ENCODE data around the gene IGFBP2.

Gene IGFBP2

DNA sequence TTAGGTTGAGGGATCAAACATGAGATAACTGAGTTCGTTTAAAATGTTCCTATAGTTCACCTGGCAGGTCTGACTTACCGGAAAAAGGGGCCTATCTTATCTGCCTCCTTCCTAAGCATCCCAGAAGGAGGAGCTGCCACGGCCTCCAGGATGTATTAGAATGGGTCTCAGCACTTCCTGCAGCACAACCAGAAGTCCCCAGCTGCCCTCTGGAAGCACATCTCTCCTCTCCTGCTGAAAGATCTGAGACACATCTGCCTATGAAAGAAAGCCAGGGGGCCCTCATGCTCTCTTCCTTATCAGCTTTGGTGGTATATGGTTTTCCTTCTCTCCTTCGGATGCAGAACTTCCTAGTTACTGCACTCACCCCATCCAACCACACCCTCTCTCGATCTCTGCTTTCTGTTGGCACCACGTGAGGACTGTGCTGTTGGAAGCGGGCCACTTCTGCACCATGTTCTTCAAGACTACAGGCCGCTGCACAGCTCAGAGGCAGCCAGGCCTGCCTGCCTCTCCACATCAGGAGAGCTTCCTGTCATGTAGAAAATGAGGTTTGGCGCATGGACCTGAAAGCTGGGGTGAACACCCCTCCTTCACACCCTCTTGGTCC, 55.6 kb downstream of the IGFBP2 start:
- no peak for DNase-seq

DNA sequence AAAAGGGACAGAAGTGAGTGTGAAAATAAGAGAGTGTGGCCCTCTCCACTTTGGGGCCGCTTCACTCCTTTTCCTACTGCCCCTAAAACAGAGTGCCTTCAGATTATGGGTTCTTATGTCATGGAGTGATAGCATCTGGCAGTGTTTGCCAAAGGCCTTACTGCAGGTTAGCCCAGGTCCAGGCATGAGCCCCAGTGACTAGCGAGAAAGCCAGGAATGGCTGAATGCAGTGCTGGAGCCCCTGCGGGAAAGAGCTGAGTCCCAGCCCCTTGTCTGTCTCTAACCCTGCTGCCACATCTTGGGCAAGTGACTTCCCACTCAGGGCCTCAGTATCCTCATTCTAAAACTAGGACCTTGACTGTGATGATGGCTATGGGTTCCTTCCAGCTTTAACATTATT, 56.2 kb downstream of the IGFBP2 start:
- no peak for DNase-seq

DNA sequence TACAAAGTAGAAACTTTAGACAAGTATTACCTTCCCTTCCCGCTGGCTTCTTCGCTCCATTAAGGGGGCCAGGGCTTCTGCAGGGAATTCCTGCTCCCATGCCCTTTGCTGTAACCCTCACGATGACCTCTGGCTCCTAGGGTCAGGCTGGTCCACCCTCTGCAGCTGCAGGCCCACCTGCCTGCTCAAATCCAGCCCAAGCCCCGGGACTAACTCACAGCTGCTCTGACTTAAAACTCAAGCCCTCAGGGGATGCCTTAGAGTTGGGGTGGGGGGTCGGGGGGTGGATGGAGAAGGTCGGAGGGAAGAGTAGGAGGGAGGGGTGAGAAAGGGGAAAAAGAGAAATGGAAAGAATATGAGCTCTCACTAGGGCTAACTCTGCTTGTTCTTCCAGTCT, 57.2 kb downstream of the IGFBP2 start:
- DNase-seq: no peak

DNA sequence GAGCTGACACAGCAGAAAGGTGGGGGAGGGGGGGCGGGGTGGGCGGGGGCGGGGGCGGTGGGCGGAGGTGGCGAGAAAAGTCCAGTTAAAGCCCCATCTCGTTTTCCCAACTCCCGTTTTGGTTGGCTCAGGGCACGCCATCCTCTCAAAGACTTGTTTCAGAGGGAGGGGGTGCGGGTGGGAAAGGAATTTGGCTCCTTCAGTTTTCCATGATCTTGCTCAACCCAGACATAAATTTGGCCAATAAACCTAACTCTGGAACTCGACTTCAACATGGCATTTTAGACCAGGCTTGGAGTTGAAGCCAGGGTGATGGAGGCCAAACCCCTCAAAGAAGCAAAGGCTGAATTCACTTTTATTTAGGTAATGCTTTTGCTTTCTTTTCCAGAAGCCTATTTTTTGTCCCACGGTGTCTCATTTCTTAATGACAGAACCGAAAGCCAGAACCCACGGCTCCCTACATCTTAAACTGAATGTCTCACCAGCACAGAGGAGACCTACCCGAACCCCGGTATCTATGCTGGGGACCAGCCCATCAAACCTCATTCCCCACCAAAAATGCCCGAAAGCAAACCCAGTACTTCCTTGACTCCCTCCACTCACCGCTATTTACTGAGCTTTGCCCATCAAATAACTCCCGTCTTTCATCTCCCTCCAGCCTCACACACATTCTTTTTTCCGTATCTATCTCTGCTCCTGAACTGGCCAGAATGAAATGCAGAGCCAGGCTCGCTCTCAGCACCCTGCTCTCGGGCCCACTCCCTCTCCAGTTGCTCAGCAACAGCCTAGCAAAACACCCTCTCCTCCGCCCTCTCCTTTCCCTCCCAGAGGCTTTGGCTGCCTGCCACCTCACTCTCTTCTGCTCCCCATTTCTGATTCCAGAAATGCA, 57.9 kb downstream of the IGFBP2 start:
- DNase-seq: no peak

DNA sequence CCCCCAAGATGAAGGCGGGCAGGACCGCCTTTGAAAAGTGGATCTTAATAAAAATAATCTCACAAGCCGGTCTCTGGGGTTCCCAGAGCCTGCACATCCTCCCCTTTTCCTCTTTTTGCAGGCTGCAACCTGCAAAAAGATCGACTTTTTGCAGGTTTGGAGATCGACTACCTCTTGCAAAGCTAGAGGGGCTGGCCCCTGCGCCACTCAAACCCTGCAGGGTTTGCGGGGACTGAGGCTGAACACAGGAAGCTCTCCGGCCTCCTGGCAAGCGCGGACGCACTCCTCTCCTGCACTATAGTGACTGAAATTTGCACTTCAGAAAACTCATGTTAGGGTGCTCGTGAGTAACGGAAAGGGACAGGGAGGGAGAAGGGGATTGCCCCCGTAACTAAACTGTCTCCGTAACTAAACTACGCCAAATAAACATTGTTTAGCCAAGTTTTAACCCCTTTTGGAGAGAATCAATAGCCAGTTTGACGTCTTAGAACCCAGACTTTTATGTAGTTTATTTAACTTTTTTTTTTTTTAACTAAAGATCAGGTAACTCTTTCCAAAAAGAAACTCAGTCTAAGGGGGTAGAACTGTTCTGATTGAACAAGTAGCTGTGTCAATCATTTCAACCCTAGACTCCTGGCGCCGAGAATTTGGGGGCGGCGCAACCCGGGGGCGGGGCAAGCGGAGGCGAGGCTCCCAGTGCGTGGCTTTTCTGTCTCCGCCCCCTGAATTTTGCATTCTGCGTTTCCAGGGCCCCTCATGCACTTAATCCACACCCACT, 59.6 kb downstream of the IGFBP2 start:
- no peak for DNase-seq

DNA sequence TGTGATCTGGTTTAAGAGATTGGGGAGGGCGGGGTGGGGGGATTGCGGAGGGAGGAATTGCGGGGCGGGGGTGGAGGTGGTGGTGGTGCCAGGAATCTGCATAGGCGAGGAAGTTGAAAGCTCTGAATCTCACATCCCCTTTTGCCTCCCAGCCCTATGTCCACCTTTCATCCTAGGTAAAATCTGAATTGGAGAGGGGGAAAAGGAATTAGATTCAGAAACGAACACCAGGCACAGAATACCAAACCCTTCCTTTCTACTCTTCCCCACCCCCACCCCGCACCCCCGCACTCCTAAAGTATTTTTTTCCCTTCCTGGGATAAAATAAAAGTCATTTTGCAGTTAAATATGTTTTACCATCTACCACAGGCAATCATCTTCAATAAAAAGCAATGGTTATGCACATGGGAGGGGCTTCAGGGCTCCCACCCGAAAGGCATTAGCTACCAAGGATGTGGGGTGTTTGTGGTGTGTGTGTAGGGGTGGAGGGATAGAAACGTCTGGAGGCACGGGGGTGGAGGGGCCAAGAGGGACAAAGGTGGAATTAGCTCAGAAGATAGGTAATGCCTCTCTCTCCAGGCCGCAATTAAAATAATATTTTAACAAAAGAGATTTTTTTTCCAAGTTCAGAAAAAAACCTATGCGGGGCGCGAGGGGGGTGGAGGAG, 60.3 kb downstream of the IGFBP2 start:
- no peak for DNase-seq

DNA sequence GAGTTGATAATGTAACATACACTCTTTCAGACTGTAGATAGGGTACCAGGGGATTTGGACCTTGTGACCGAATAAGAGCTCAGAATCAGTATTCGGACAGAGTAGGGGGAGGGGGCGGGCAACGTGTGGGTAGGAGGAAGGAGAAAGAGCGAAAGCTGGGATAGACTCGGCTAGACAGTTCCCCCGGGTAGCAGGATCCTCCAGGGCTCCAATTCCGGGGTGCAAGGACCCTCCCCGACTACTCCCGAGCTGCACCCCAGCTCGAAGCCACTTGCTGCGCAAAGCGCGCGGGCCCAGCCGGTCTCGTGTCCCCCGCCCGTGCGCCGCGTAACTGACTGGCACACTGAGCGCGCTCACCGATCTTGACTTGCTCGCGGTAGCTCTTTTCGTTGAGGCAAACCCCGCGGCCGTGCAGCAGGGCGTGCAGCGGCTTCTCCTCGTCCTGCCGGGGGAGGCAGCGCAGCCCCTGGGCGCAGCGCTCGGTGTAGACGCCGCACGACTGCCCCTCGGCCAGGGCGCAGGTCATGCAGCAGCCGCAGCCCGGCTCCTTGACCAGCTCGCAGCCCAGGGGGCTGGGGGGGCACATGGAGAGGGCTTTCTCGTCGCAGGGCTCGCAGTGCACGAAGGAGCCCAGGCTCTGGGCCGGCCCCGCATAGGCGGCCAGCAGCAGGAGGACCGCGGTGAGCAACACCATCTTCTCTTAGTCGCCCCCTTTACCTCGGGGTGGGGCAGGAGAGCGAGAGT, 61.0 kb downstream of the IGFBP2 start:
- no peak for DNase-seq

DNA sequence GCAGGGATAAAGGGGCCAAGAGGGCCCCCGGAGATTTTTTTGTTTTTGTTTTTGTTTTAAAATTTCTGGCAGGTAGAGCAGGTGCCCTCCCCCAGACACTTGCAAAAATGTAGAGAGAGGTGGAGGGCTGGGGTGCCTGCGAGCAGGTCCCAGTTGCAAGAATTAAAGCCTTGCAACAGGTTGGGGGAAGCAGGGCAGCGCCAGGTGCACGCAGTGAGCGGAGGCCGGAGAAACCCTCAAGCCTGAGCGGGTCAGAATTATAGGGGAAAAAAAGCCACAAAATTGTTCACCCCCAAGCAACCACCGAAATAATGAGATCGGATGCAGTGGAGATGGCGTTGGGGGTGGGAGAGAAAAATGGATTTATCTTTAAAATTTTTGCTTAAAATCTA, 61.6 kb downstream of the IGFBP2 start:
- no peak for DNase-seq

DNA sequence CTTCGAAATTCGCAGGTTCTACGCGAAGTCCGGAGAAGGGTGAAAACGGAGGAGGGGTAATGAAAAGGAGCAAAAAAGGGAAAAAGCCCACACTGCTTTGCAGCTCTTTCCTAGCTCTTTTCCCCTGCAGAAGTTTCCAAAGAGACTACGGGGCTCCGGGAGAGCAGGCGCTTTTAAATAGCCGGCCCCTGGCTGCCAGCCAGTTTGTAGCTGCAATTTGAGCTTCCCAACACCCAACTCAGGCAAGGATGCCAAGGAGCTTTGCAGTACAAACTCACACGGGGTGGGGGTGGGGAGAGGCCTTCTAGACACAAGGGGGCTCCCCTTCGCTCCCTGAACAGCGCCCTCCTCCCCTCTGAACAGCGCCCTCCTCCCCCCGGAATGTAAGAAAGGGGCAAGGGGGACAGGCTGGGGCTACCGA, 62.2 kb downstream of the IGFBP2 start, which contains the start of gene IGFBP5:
Gene IGFBP5, minus strand, starts transcription at position 149 of the 421 bp plus-strand sequence. CDS start 774 bp downstream, outside the sequence.
- no peak for DNase-seq

DNA sequence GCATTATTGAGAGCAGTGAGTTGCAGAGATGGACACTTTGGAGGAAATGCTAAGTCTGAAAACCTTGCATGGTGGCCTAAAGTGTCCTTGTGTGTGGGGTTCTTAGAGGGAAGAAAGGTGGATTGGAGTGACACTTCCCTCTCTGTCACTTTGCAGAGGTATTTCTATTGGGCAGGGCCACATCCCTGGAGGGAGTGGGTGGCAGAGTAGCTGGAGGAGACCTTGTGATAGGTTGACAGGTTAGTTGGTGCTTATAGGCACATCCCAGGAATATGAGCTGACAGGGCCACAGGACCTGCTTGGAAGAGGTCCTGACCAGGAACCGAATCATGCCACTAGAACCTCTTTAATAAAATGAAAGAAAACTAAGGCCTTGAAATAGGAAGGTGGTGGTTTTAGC, 63.1 kb downstream of the IGFBP2 start:
- DNase-seq: no peak

DNA sequence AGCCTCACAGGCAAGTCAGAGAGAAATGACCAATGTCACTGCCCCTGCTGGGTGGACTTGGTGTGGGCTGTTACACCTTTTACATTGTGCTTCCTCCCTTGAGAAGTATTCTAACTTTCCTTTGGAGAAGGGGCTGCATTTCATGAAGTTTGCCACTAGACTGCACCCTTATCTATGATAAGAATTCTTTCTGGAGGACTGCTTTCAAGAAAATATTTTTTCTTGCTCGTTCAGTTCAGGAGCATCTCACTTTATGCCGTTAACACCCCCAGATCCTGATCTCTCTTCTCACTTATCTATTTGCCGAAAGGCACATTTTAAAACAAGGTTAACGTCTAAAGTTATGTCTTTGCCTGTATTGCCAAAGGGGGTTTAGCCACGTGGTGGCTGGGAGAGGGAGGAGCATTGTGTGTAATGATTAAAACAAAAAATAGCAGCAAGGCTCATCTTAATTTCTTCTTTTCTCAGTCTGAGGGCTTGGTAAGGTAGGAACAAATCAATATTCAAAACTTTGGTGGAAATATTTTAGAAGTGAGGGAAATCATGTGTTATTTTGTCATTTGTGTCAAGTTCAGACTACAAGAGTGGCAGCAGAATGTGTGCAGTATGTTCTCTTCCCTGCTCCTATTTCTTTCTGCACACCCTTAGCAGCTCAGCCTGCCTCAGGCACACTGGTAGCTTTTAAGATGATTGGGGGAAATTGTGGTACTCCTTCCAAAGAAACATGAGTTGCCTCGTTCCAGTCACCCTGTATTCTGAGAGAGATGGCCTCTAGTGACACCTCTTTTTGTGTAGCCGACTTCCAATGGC, 63.7 kb downstream of the IGFBP2 start:
- no peak for DNase-seq

DNA sequence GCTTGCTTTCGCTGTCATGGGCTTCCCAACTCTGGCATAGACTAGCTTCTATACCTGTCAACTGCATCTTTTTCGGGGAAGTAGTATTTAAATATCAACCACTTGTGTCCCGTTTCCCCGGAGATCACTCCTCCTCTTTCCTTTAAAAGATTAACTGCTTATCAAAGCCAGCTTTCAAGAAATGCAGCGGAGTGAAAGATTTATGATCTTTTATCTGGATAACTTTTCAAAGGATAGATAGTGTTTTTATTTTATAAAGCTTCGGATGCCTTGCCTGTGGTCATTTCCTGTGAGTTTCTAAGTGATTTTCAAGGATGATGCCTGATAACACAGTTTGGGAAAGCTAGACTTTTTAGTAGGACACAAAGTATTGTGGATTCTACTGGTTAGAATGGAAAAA, 65.1 kb downstream of the IGFBP2 start:
- DNase-seq: no peak

DNA sequence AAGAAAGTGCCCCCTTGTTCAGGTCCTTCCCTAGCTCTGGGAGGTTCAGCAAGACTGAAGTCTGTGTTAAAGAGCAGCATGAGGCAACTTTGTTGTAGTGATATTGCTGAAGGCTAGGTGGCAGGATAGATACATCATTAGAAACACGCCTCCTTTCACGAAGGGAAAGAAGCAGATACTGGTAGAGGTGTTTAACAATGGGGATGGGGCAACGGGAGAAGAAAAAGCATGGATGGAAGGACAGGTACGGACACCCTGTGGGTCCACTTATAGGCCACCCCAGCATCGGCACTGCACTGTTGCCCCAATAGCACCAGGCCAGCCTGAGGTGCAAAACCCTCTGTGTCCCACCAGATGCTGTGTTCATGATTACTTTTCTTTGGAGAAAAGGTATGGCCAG, 65.7 kb downstream of the IGFBP2 start:
- DNase-seq: no peak

DNA sequence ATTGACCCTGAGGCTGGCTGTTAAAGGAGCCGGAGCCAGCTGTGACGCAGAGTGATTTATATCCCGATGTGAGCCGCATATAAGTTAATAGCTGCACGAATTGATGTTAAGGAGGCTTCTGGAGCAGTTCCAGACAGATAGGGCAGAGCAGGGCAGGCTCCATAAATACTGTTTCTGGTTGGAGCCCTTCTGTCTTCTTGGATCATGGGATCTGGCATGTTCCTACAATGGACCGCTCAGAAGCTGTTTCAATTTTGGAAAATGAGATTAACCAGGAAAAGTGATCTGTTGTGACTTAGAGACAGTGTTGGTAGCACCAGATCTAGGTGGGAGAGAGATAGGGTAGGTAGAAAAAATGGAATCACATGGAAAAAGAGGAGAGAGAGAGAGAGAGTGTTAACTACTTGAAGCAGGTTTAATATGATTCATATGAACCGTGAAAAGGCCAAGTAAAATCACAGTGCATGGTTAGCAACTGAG, 66.9 kb downstream of the IGFBP2 start:
- no peak for DNase-seq

DNA sequence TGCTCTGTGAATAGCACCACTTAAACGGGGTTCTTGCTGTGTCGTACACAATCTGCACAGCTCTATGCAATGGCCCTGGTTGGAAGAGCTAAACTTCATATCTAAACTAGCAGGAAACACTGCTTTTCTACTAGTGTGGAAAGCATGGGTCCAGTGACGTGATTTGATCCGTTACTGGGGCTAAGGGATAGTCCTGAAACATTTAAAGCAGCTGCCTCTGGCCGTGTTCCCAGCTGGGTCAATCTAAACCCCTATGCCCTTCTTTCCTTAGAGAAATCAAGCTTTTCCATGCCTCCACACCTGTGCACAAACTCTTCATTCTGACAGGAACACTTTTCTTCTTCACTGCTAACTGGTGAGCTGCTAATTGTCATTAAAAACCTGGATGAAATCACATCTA, 67.6 kb downstream of the IGFBP2 start:
- no peak for DNase-seq

DNA sequence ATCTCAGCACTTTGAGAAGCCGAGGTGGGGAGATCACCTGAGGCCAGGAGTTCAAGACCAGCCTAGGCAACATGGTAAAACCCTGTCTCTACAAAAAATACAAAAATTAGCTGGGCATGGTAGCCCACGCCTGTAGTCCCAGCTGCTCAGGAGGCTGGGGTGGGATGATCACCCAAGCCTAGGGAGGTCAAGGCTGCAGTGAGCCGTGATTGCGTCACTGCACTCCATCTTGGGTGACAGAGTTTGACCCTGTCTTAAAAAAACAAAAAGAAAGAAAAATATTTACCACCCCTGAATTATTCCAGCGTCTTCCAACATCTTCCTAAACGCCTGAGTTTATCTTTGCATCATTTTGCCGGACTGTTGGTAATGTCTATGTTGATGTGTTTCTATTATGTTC, 68.3 kb downstream of the IGFBP2 start:
- DNase-seq: no peak

DNA sequence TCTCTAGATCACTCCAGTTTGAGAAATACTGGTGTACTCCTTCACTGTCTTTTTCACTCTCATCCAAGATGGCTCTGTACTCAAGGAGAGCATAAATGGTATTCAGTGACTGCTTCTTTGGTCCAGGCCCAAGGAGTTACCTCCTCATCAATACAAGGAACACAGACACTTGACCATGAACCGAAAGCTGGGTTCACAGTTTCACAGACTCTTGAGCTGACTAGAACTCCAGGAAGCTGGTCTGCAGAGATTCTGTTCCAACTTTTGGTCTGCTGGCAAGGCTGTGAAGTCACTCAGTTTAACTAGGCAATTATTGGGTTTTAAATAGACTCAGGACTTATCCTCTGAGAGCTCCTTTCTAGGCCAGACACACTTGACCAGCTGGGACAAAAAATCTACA, 69.5 kb downstream of the IGFBP2 start:
- DNase-seq: no peak

DNA sequence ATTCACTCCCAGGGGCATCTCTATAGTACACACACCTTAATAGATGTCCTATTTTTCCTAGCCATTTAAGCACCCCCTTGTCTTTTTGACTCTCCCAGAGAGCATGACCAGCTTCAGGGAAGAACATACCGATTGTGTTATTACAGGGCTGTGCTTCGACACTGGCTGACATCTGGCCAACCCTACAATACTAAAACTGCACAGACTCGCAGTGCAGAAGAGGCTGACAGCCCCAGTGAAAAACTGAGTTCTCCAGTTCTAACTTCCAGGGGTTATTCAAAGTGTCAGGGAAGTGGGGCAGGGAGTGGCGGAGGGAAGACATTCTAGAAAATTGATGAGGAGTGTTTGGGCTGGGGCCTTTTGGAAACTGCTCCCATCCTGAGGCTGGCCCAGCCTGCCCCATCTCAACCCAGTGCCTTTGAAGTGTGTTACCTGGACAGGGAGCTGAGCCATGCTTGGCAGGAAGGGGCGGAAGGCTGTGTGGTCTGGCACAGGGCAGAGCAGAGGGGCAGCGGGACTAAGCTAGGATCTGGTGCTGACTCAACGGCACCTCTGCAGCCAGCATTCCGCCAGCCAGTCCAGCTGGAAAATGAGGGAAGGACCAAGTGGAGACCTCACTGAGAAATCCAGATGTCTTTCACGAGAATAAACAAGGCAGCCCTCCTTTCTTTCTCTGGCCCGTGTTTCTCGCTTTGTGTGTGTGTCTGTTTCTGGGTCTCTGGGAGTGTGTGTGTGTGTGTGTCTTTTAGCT, 77.5 kb downstream of the IGFBP2 start:
- DNase-seq: no peak

DNA sequence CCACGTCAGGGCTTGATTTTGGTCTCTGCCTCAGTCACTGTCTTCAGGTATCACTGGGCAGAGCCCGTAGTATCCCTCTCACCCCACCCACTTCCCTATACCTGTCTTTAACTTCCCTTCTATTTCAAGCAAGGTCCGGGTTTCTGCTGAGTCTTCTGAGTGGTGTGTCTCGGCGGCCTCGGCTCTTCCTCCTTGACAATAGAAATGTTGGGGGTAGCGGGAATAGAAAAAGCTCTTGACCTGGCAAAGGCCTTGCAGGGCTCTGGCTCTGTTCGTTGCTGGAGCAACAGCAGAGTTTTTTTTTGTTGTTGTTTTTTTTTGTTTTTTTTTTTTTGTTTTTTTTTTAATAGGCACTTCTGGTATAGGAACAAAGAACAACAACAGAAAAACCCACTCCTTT, 78.1 kb downstream of the IGFBP2 start:
- no peak for DNase-seq

DNA sequence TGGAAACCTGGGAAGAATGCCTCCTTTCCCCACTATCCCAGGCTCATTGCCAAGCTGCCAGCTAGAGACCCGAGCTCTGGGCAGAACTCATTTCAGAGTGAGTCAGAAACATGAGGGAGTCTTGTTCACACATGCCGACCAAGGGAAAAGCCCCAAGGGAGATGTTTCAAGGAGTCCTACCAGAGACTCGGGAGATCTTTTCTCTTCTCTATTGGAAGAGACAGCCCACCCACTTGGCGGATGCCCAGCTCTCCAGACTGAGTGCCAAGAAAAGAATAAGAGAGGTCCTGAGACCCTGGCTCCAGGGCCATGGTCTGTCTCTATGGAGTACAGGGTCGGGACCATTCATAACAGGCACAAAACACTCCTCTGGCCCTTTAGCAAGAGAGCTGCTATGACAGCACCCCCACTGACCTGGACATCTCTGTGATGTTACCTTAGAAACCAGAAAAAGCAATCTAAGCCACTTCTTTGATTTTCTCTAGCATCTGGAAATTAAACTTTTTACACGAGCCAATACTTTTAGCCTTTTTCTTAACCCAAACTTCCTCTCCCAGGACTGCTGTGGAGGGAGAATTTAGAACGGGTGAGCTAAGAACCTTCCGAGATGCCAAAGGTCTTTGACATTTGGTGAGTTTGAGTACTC, 80.6 kb downstream of the IGFBP2 start:
- DNase-seq: no peak
